T-helper 1 cell treated with Interleukin-12 subunit alpha and Interleukin-12 subunit beta and Interleukin-4 antibody, amounts not matched to agents 30 μg/mL and 1 μg/mL, for 36 hours (primary cell): Measurements from ENCODE around the gene PPP1R27.

Source experiments
- H3K27ac Mint-ChIP-seq: one replicate; pipeline ENCODE4 v1.8.0; 2021; ENCODE audit warnings: mild to moderate bottlenecking, mixed read lengths
- H3K27me3 Mint-ChIP-seq: one replicate; pipeline ENCODE4 v1.8.0; 2021; ENCODE audit warnings: low read depth, mixed read lengths
- H3K36me3 Mint-ChIP-seq: one replicate; pipeline ENCODE4 v1.8.0; 2021; ENCODE audit warnings: low read depth, mixed read lengths
- H3K4me1 Mint-ChIP-seq: one replicate; pipeline ENCODE4 v1.8.0; 2021; ENCODE audit warnings: low read depth, mixed read lengths
- H3K4me3 Mint-ChIP-seq: one replicate; pipeline ENCODE4 v1.8.0; 2021; ENCODE audit warnings: mild to moderate bottlenecking, moderate library complexity, mixed read lengths
- H3K9me3 Mint-ChIP-seq: one replicate; pipeline ENCODE4 v1.8.0; 2021; ENCODE audit warnings: mixed read lengths

The PPP1R27 gene

GRCh38 chr17:81839301-81839700 is 4.5 kb upstream of the PPP1R27 start:
- no peak overlapping the region for H3K4me3 Mint-ChIP-seq
- peaks cover 6% of the 10 kb centered on the region for H3K36me3 Mint-ChIP-seq
- no peaks in the 10 kb centered on the region for H3K9me3 Mint-ChIP-seq
- no peaks in the 10 kb centered on the region for H3K4me1 Mint-ChIP-seq
- H3K27ac Mint-ChIP-seq: no peak overlapping the region
- no peaks in the 10 kb centered on the region for H3K27me3 Mint-ChIP-seq

- Mint-ChIP-seq H3K36me3 (peaks cover 6% of the 10 kb centered on the region), H3K4me1 (peaks cover under 1% of the 10 kb centered on the region), H3K27ac (no peak overlapping the region), H3K9me3 (no peaks in the 10 kb centered on the region), H3K27me3 (no peaks in the 10 kb centered on the region), H3K4me3 (no peak overlapping the region)
Measured at GRCh38 chr17:81838753-81839255, 4.0 kb upstream of the PPP1R27 start.

GRCh38 chr17:81837641-81838040 is 2.8 kb upstream of the PPP1R27 start:
- H3K4me3 Mint-ChIP-seq: no peak overlapping the region
- H3K4me1 Mint-ChIP-seq: peaks cover 3% of the 10 kb centered on the region
- no peaks in the 10 kb centered on the region for H3K36me3 Mint-ChIP-seq
- H3K27me3 Mint-ChIP-seq: no peaks in the 10 kb centered on the region
- no peak overlapping the region for H3K27ac Mint-ChIP-seq
- no peaks in the 10 kb centered on the region for H3K9me3 Mint-ChIP-seq

DNA sequence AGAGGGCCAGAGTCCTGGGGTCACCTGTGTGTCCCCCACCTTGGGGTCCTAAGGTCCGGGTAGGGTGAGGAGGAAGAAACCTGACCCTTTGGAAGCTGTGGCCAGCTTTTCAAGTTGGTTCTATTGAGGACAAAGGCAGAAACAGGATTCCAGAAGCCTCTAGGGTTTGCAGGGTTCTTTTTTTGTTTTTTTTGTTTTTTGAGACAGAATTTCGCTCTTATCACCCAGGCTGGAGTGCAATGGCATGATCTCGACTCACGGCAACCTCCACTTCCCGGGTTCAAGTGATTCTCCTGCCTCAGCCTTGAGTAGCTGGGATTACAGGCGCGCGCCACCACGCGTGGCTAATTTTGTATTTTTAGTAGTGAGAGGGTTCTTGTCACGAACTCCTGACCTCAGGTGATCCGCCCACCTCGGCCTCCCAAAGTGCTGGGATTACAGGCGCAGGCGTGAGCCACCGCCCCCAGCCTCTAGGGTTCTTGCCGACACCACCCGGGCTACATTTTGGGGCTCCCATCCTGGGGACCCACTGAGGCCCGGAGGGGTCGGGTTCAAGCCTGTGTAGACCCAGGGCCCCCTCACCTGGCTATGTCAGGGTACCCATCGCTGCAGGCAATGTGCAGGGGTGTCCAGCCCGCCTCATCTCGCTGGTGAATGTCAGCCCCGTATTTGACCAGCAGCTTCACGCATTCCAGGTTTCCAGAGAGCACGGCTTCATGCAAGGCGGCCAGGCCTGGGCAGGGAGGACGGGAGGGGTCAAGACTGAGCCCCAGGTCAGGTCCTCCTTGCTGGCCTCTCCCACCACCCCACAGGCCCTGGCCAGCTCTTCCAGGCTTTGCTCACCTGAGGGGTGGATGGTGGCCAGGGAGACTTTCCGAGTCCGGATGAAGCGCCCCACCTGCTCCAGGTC is 674 bp downstream of the PPP1R27 start:
- H3K36me3 Mint-ChIP-seq: peaks cover 3% of the 10 kb centered on the region
- no peaks in the 10 kb centered on the region for H3K9me3 Mint-ChIP-seq
- H3K27ac Mint-ChIP-seq: peak overlapping the region; percentile 79
- H3K4me1 Mint-ChIP-seq: peaks cover 16% of the 10 kb centered on the region
- H3K4me3 Mint-ChIP-seq: peak overlapping the region; percentile 74
- H3K27me3 Mint-ChIP-seq: no peaks in the 10 kb centered on the region

DNA sequence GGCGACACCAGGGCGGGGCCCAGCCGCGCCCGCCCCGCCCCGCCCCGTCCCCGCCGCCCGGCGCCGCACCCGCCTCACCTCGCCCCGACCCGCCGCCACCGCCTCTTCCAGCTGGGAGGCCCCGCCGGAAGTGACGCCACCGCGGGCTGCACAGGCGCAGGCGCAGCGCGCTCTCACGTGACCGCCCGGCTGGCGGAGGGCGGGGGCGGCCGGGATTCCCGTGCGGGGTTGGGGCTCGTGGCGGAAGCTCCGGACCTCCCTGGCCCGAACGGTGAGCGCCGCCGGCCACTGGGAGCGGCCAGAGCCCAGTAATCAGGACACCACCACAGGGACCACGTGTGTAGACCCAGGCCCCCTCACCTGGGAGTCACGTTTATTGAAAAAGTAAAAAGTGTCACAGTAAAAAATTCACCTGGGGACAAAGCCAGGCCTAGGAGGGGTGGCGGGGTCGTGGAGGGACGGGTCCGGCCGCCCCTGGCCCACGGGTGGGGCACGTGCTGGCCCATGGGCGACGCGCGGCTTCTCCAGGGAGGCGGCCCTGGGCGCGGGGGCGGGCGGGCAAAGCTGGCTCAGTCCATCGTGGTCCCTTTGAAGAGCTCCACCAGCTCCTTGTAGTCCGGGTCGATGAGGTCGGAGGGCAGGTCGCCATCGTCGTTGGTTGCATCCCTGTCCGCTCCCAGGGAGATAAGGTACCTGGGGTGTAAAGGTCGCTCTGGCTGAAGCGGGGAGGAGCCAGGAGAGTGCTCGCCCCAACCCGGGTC is 1.5 kb downstream of the PPP1R27 start, which contains the start of gene MCRIP1:
TSS of gene MCRIP1 (minus strand) at position 132 of the 761 bp plus-strand sequence. CDS start 8,785 bp downstream, outside the sequence.
- Mint-ChIP-seq H3K4me1 (peaks cover 18% of the 10 kb centered on the region), H3K4me3 (peak within 1 kb of the TSS; percentile 91), H3K36me3 (peaks cover 3% of the 10 kb centered on the region), H3K27me3 (no peaks in the 10 kb centered on the region), H3K9me3 (no peaks in the 10 kb centered on the region), H3K27ac (peak within 1 kb of the TSS; percentile 94)

GRCh38 chr17:81832608-81833159 is 2.2 kb downstream of the PPP1R27 start:
- H3K9me3 Mint-ChIP-seq: no peaks in the 10 kb centered on the region
- peaks cover 3% of the 10 kb centered on the region for H3K36me3 Mint-ChIP-seq
- peak overlapping the region; percentile 94 for H3K27ac Mint-ChIP-seq
- peak overlapping the region; percentile 91 for H3K4me3 Mint-ChIP-seq
- no peaks in the 10 kb centered on the region for H3K27me3 Mint-ChIP-seq
- H3K4me1 Mint-ChIP-seq: peaks cover 19% of the 10 kb centered on the region

GRCh38 chr17:81831957-81832607 is 2.8 kb downstream of the PPP1R27 start:
- peak overlapping the region; percentile 94 for H3K27ac Mint-ChIP-seq
- H3K9me3 Mint-ChIP-seq: no peaks in the 10 kb centered on the region
- H3K36me3 Mint-ChIP-seq: peaks cover 3% of the 10 kb centered on the region
- H3K4me3 Mint-ChIP-seq: peak overlapping the region; percentile 91
- no peaks in the 10 kb centered on the region for H3K27me3 Mint-ChIP-seq
- peaks cover 19% of the 10 kb centered on the region for H3K4me1 Mint-ChIP-seq

DNA sequence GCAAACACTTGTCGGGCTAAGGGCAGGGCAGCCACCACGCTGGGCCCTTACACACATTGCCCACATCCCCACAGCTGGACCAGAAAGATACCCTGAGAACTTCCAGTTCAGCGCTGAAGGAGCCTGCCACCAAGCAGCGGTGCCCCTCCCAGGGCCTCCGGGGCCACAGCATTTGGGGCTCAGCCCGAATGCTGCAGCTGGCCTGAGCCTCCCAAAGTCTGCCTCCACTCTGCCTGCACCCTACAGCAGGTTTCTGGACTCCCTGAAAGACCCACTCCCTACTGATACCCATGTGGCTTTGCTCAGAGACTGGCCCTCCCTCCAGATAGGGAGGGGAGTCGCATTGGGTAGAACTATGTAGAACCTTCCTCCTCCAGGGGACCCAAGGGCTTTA is 3.3 kb downstream of the PPP1R27 start:
- H3K4me1 Mint-ChIP-seq: peaks cover 19% of the 10 kb centered on the region
- peak overlapping the region; percentile 91 for H3K4me3 Mint-ChIP-seq
- H3K36me3 Mint-ChIP-seq: peaks cover 3% of the 10 kb centered on the region
- peak overlapping the region; percentile 94 for H3K27ac Mint-ChIP-seq
- no peaks in the 10 kb centered on the region for H3K9me3 Mint-ChIP-seq
- no peaks in the 10 kb centered on the region for H3K27me3 Mint-ChIP-seq

GRCh38 chr17:81829858-81830257 is 5.0 kb downstream of the PPP1R27 start:
- Mint-ChIP-seq H3K4me3 (no peak overlapping the region), H3K36me3 (peaks cover 3% of the 10 kb centered on the region)

GRCh38 chr17:81828656-81829055 is 6.2 kb downstream of the PPP1R27 start:
- no peaks in the 10 kb centered on the region for H3K27me3 Mint-ChIP-seq
- H3K9me3 Mint-ChIP-seq: no peaks in the 10 kb centered on the region
- H3K27ac Mint-ChIP-seq: no peak overlapping the region
- peaks cover 19% of the 10 kb centered on the region for H3K4me1 Mint-ChIP-seq
- H3K36me3 Mint-ChIP-seq: peaks cover 3% of the 10 kb centered on the region
- H3K4me3 Mint-ChIP-seq: no peak overlapping the region

More at GRCh38 chr17:81829858-81830257, 5.0 kb downstream of the PPP1R27 start:
- H3K27ac Mint-ChIP-seq: peak overlapping the region; percentile 24
- no peaks in the 10 kb centered on the region for H3K27me3 Mint-ChIP-seq
- no peaks in the 10 kb centered on the region for H3K9me3 Mint-ChIP-seq
- peaks cover 21% of the 10 kb centered on the region for H3K4me1 Mint-ChIP-seq

DNA sequence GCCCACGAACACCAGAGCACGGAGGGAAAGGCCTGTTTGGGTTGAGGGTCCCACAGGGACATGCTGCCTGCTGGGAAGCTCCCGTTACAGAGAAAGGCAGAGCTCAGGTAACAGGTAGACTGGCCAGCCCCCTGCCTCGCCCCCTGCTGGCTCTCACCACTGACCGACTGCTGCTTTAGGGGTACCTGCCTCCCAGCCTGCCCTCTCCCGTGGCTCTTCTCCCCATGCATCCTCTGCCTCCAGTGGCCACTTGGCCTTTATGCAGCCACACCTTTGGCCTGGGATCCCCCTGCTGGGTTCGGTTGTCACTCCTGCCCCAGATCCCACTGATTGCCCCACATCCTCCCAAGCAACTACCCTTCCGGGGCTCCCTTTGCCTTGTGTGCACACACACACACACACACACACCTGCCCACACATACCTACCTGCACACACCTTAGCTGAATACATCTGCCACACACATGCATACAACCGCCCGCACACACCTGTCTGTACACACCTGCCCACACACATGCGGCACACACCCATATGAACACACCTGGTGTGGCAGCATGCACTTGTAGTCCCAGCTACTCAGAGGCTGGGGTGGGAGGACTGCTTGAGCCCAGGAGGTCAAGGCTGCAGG is 8.9 kb downstream of the PPP1R27 start:
- H3K27ac Mint-ChIP-seq: no peak overlapping the region
- H3K9me3 Mint-ChIP-seq: no peaks in the 10 kb centered on the region
- peaks cover 7% of the 10 kb centered on the region for H3K4me1 Mint-ChIP-seq
- no peaks in the 10 kb centered on the region for H3K27me3 Mint-ChIP-seq
- H3K36me3 Mint-ChIP-seq: no peaks in the 10 kb centered on the region
- no peak overlapping the region for H3K4me3 Mint-ChIP-seq

DNA sequence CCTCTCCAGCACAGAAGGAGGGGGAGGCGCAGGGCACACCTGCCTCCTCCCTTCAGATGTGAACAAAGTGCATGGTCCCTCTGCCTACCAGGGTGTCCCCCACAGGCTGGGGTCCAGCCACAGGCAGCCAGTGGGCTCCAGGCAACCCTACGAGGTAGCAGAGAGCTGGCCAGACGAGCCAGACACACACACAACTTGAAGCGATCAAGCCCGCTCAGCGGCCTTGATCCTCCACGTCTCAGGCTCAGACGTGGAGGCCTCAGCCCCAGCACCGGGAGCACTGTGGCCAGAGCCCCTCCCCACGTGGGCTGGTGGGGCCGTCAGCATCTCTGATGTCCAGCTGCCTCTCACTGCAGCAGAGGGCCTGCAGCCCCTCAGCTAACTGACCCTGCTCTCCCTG is 10.3 kb downstream of the PPP1R27 start:
- Mint-ChIP-seq H3K4me1 (peaks cover 7% of the 10 kb centered on the region), H3K36me3 (no peaks in the 10 kb centered on the region), H3K27ac (no peak overlapping the region), H3K9me3 (no peaks in the 10 kb centered on the region), H3K4me3 (no peak overlapping the region), H3K27me3 (no peaks in the 10 kb centered on the region)

- Mint-ChIP-seq H3K9me3 (no peaks in the 10 kb centered on the region), H3K36me3 (no peaks in the 10 kb centered on the region), H3K27me3 (no peaks in the 10 kb centered on the region), H3K4me1 (peaks cover 7% of the 10 kb centered on the region), H3K4me3 (no peak overlapping the region), H3K27ac (no peak overlapping the region)
Measured at GRCh38 chr17:81823820-81824550, 10.9 kb downstream of the PPP1R27 start.
